Progenitor cell of endocrine pancreas (in vitro differentiated cells): ENCODE measurements around the gene FBXL4. TPM values are rescaled to one million over a fixed set of nuclear protein-coding genes. Genes with fewer than 3 reads are reported as not detected.

Source experiments
- DNase-seq: peaks from one replicate; pipeline ENCODE4 v3.0.0; 2021; ENCODE audit warnings: low spot score; ENCODE audit not compliant: unreplicated experiment
- H3K27ac Mint-ChIP-seq: 2 replicates; pipeline ENCODE4 v1.8.0; 2021; ENCODE audit warnings: mild to moderate bottlenecking, moderate library complexity, mixed read lengths
- H3K27me3 Mint-ChIP-seq: 2 replicates; pipeline ENCODE4 v1.8.0; 2021; ENCODE audit warnings: mixed read lengths
- H3K36me3 Mint-ChIP-seq: 2 replicates; pipeline ENCODE4 v1.8.0; 2022; ENCODE audit warnings: mixed read lengths; ENCODE audit not compliant: insufficient read depth
- H3K4me1 Mint-ChIP-seq: 2 replicates; pipeline ENCODE4 v1.8.0; 2021; ENCODE audit warnings: low read depth, mixed read lengths
- H3K4me3 Mint-ChIP-seq: 2 replicates; pipeline ENCODE4 v1.8.0; 2021; ENCODE audit warnings: low read depth, mild to moderate bottlenecking, moderate library complexity, mixed read lengths
- H3K9me3 Mint-ChIP-seq: 2 replicates; pipeline ENCODE4 v1.8.0; 2021; ENCODE audit warnings: low read depth, mixed read lengths
- total RNA-seq: library from RNA; stranded (reverse); gene quantifications from 2 replicates; pipeline ENCODE4 v1.2.1, GENCODE V29; 2021
- TF ChIP-seq, protein P1 (sequence below): fragments of 200-600 bp; sonication (generic); IDR thresholded peaks from one replicate; pipeline ENCODE4 v1.5.0; 2021; ENCODE audit warnings: antibody characterized with exemption, mild to moderate bottlenecking; ENCODE audit not compliant: unreplicated experiment

FBXL4 gene
- total RNA-seq, 1 donor from 2014 or later = 18.3 TPM

DNA sequence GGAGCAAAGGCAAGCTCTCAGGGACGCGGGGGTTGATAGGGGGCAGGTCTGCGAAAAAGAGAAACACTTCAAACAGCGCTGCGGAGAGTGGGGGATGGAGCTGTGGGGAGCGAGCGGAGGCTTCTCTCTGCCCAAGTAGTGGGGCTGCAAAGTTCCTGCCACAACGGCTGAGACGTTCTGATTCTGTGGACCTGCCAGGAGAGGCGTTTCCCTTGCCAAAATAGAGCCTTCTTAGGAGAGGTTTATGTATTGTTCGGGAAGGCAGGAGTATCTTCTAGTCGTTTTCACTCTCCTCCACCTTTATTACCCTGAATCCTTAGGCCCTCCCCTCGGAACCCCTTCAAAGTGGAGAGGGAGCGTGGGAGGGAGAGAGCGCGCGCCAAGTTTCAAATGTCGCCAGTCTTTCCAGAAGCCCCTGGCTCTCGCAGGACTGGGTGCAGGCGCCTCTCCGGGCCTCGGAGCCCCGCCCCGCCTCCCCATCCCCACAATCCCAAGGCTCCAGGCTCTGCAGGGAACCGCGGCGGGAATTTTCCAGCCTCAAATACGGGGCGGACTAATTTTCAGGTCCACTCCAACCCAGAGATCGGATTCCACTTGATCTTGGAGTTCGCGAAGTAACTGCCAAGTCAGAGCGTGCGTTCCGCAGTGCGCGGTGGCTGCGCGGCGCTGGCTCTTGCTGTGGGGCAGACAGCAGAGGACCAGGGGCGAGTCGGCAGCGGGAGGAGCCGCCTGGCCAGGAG lies 123.4 kb downstream of the FBXL4 start:
- TF ChIP-seq, protein P1, sequence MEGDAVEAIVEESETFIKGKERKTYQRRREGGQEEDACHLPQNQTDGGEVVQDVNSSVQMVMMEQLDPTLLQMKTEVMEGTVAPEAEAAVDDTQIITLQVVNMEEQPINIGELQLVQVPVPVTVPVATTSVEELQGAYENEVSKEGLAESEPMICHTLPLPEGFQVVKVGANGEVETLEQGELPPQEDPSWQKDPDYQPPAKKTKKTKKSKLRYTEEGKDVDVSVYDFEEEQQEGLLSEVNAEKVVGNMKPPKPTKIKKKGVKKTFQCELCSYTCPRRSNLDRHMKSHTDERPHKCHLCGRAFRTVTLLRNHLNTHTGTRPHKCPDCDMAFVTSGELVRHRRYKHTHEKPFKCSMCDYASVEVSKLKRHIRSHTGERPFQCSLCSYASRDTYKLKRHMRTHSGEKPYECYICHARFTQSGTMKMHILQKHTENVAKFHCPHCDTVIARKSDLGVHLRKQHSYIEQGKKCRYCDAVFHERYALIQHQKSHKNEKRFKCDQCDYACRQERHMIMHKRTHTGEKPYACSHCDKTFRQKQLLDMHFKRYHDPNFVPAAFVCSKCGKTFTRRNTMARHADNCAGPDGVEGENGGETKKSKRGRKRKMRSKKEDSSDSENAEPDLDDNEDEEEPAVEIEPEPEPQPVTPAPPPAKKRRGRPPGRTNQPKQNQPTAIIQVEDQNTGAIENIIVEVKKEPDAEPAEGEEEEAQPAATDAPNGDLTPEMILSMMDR = no peak
- no peaks in the 10 kb centered on the region for H3K36me3 Mint-ChIP-seq
- no peaks in the 10 kb centered on the region for H3K9me3 Mint-ChIP-seq
- H3K27me3 Mint-ChIP-seq = peaks cover 94% of the 10 kb centered on the region
- no peak overlapping the region for H3K27ac Mint-ChIP-seq
- peaks cover 22% of the 10 kb centered on the region for H3K4me1 Mint-ChIP-seq
- H3K4me3 Mint-ChIP-seq = peak overlapping the region; percentile 65
- DNase-seq = no peak

DNA sequence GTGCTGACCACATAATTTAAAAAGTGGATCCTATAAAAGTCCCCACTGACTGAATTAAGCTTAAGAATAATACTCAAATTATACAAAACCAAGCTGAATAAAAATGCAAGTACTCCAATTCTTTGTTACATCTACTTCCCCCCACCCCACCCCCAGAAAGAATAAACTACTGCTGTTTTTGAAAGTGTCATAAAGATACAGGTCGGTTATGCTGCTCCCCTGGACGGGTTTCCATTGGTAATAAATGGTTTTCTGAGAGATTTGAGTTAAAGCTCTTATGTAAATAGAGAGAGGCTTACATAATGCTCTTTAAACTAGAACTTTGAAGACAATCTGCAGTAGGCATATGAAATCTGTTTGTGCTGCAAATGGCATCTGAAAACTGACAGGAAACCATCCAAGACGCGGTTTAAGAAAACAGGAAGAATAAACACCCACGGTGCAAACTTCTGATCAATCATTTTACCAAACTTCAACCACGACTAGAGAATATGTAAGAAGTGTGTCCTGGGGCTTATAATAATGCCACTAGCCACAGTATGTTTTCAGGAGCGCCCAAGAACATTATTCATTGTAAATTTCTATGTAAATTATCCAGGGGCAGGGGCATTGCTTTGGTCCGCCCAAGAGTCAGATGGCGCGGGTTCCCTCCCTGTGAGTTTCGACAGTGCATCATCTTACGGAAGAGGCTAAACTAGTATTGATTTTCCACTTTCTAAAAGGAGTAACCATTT lies 124.2 kb downstream of the FBXL4 start:
- H3K27ac Mint-ChIP-seq = no peak overlapping the region
- peak overlapping the region; percentile 65 for H3K4me3 Mint-ChIP-seq
- no peaks in the 10 kb centered on the region for H3K36me3 Mint-ChIP-seq
- H3K27me3 Mint-ChIP-seq = peaks cover 94% of the 10 kb centered on the region
- TF ChIP-seq, protein P1 = no peak
- H3K9me3 Mint-ChIP-seq = no peaks in the 10 kb centered on the region
- no peak for DNase-seq
- H3K4me1 Mint-ChIP-seq = peaks cover 20% of the 10 kb centered on the region

DNA sequence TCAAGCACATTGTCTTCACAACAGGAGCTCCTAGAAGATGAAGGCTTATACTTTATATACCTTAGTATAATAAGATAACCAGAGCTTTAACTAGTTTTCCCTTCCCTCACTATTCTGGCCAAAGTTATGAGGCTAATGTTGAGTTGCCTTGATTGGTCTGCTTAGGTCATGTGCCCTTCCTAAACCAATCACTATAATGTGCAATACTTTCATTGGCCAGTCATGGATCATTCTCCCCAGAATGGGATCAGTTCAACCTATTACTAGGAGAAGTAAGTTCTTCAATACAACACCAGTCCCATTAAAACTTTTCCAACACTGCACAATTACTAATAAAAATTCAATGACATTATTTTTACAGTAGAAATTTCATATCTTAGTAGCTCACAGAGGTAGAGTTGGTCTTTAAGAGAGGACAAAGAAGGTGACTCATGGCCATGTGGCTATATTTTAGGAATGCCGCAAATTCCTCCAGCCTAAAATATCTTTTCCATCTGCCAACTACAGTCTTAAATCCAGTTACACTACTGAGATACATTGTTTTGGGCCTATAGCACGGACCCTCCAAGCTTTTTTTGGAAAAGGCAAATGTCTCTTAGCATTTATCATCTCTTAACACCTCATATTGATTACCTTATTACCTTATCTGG lies 125.9 kb downstream of the FBXL4 start:
- H3K4me1 Mint-ChIP-seq = peaks cover 13% of the 10 kb centered on the region
- TF ChIP-seq, protein P1 = no peak
- peaks cover 79% of the 10 kb centered on the region for H3K27me3 Mint-ChIP-seq
- no peak overlapping the region for H3K4me3 Mint-ChIP-seq
- no peak for DNase-seq
- H3K9me3 Mint-ChIP-seq = no peaks in the 10 kb centered on the region
- H3K36me3 Mint-ChIP-seq = no peaks in the 10 kb centered on the region
- no peak overlapping the region for H3K27ac Mint-ChIP-seq

Other genes with a start within 250 kb of the FBXL4 start
- 1.4 and 1.5 TPM in 2 replicates for gene POU3F2, start 113.4 kb downstream of the FBXL4 start, total RNA-seq